MCF 10A (cell line): ENCODE results near the gene CORO2B. TPM values are rescaled to one million over a fixed set of nuclear protein-coding genes. Genes with fewer than 3 reads are reported as not detected.
A peak's percentile ranks its signal among the peaks of the same experiment; 100 is the strongest.

Experiments
- BruUV-seq: library from RNA; stranded (reverse); fragments of 400-500 nt; replicated peaks from 2 replicates; lab custom pipeline; 2021; lab: Mats Ljungman, UMichigan
- CTCF ChIA-PET: fragments of 300-600 bp; sonication (Branson Sonifier 250); formaldehyde crosslinking; extraction: SDS; loops from one replicate; lab custom pipeline; 2021; ENCODE audit warnings: antibody characterized with exemption, inconsistent platforms; lab: Yijun Ruan, JAX
- POLR2A ChIA-PET: fragments of 300-600, 350-650 bp; sonication (Branson Sonifier 250); formaldehyde crosslinking; extraction: SDS; loops from one replicate; lab custom pipeline; 2020; ENCODE audit warnings: antibody characterized with exemption, inconsistent platforms; lab: Yijun Ruan, JAX
- DNase-seq: peaks from one replicate; pipeline ENCODE4 v3.0.0-alpha.2; 2018; ENCODE audit not compliant: unreplicated experiment
- H3K27ac Mint-ChIP-seq: one replicate; pipeline ENCODE4 v1.8.0; 2022; ENCODE audit warnings: mild to moderate bottlenecking, low read depth, mixed read lengths; ENCODE audit not compliant: unreplicated experiment
- H3K27me3 Mint-ChIP-seq: one replicate; pipeline ENCODE4 v1.8.0; 2022; ENCODE audit warnings: mixed read lengths; ENCODE audit not compliant: insufficient read depth, unreplicated experiment
- H3K36me3 Mint-ChIP-seq: one replicate; pipeline ENCODE4 v1.8.0; 2022; ENCODE audit warnings: mild to moderate bottlenecking, moderate library complexity, mixed read lengths; ENCODE audit not compliant: insufficient read depth, unreplicated experiment
- H3K4me1 Mint-ChIP-seq: one replicate; pipeline ENCODE4 v1.8.0; 2022; ENCODE audit warnings: mixed read lengths; ENCODE audit not compliant: insufficient read depth, unreplicated experiment
- H3K4me3 Mint-ChIP-seq: one replicate; pipeline ENCODE4 v1.8.0; 2022; ENCODE audit warnings: mild to moderate bottlenecking, moderate library complexity, mixed read lengths; ENCODE audit not compliant: unreplicated experiment
- H3K9me3 Mint-ChIP-seq: one replicate; pipeline ENCODE4 v1.8.0; 2022; ENCODE audit warnings: mixed read lengths; ENCODE audit not compliant: unreplicated experiment
- intact Hi-C: fragments of 100-400 bp; cut with micrococcal nuclease; formaldehyde crosslinking; loops from 2 replicates; pipeline ENCODE4 v1.14.1; 2022
- total RNA-seq: library from RNA; stranded (reverse); gene quantifications from 2 replicates; pipeline ENCODE4 v1.2.3, GENCODE V29; 2022
- TF ChIP-seq, protein P1 (sequence below): fragments of 200-600 bp; IDR thresholded peaks from one replicate; pipeline ENCODE4 v1.8.0; 2022; ENCODE audit warnings: antibody characterized with exemption, mild to moderate bottlenecking; ENCODE audit not compliant: unreplicated experiment

The CORO2B gene
- total RNA-seq, 1 experiment from 2014 or later, result 0.79 TPM

DNA sequence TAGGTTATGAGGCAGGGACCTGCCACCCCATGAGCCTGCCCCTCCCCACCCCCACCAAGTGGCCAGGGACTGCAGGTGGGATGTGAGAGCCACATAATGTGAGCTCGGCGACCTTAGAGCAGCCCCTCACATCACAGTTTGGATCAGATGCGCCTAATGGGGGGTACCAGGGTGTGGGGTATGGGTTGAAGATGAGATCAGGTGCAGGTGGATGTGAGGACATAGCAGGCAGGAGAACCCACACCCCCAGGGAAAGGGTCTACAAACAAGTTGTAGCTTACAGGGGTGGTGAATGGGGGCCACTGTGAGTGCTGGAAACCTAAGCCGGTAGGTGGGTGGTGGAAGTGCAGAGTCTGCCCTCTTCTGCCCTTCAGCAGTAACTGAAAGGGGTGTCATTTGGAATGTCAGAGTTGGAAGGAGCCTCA, 94.0 kb downstream of the CORO2B start:
- Mint-ChIP-seq H3K36me3 (no peaks in the 10 kb centered on the region), H3K27ac (no peak overlapping the region), H3K4me1 (peaks cover 8% of the 10 kb centered on the region), H3K4me3 (no peak overlapping the region), H3K27me3 (no peaks in the 10 kb centered on the region), H3K9me3 (no peaks in the 10 kb centered on the region)
- no peak for DNase-seq
- POLR2A ChIA-PET, result no interaction called here
- CTCF ChIA-PET, result interaction anchor here (0.6 to 7.9 kb wide), 11 partner anchors 11 to 366 kb away, joined by 3 to 121 read pairs (median 10); no protein-coding TSS in a partner anchor
- no TSS peak for BruUV-seq
- intact Hi-C loops, result loop anchor here (5.0 kb wide), 3 partner anchors 95 to 420 kb away; partner anchors contain the start of gene CORO2B
- TF ChIP-seq, protein P1, sequence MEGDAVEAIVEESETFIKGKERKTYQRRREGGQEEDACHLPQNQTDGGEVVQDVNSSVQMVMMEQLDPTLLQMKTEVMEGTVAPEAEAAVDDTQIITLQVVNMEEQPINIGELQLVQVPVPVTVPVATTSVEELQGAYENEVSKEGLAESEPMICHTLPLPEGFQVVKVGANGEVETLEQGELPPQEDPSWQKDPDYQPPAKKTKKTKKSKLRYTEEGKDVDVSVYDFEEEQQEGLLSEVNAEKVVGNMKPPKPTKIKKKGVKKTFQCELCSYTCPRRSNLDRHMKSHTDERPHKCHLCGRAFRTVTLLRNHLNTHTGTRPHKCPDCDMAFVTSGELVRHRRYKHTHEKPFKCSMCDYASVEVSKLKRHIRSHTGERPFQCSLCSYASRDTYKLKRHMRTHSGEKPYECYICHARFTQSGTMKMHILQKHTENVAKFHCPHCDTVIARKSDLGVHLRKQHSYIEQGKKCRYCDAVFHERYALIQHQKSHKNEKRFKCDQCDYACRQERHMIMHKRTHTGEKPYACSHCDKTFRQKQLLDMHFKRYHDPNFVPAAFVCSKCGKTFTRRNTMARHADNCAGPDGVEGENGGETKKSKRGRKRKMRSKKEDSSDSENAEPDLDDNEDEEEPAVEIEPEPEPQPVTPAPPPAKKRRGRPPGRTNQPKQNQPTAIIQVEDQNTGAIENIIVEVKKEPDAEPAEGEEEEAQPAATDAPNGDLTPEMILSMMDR, result no peak

DNA sequence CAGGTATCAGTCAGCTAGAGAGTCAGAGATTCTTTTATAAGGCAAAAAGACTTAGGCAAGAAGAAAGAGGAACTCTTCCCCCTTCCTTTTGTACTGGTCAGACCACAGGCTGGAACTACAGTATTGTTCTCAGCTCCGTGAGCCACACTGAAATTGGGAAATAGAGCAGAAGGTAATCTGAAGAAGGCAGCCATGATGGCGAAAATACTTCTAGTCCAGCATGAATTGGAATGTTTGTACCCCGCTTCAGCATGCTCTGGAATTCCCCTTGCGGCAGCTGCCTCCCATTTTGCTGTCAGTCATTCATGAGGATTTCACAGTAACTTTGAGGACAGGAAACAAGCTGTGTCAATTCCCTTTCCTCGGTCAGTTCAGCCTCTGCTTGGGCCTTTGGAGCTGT, 96.2 kb downstream of the CORO2B start:
- intact Hi-C loops, result loop anchor here (1.0 to 5.0 kb wide), 6 partner anchors 98 to 423 kb away; partner anchors contain the start of gene CORO2B
- TF ChIP-seq, protein P1, result no peak
- DNase-seq, result no peak
- no peak overlapping the region for H3K4me3 Mint-ChIP-seq
- no peaks in the 10 kb centered on the region for H3K36me3 Mint-ChIP-seq
- no peak overlapping the region for H3K27ac Mint-ChIP-seq
- H3K4me1 Mint-ChIP-seq, result peaks cover 8% of the 10 kb centered on the region
- no peaks in the 10 kb centered on the region for H3K27me3 Mint-ChIP-seq
- ChIA-PET CTCF (interaction anchor here (0.7 to 7.9 kb wide), 29 partner anchors 9 to 367 kb away, joined by 3 to 121 read pairs (median 6); no protein-coding TSS in a partner anchor), POLR2A (interaction anchor here (0.6 to 1.4 kb wide), 2 partner anchors 115 to 186 kb away, joined by 3 to 4 read pairs; no protein-coding TSS in a partner anchor)
- no peaks in the 10 kb centered on the region for H3K9me3 Mint-ChIP-seq
- BruUV-seq, result no TSS peak

DNA sequence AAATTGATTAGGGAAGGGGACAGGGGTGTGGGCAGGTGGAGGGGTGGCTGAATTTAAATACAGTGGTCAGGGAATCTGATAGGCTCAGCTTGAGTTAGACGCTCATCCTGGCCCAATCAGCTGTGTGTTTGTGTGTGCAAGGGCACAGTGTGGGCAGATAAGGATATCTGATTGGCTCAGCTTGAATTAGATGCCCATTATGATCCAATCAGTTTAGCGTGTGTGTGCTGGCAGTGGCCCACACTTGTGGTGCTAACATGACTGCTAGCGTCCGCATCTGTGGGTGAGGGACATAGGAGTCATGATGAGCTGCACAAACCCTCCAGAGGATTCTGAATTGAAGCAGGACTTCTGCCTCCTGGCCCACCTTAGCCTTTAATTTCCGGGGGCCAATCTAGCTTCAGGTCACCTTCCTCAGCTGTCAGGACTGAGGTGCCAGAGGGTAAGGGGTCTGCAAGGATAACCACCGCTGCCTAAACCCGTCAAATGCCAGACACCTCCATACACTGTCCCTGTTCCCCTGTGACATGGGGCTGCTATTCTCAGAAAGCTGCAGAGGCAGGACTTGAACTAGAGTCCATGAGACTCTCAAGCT, 97.3 kb downstream of the CORO2B start:
- Mint-ChIP-seq H3K9me3 (no peaks in the 10 kb centered on the region), H3K4me1 (peaks cover 8% of the 10 kb centered on the region), H3K36me3 (no peaks in the 10 kb centered on the region), H3K4me3 (no peak overlapping the region), H3K27me3 (no peaks in the 10 kb centered on the region), H3K27ac (peak overlapping the region; percentile 64)
- CTCF ChIA-PET, result interaction anchor here (0.5 to 7.9 kb wide), 13 partner anchors 10 to 369 kb away, joined by 3 to 121 read pairs (median 5); no protein-coding TSS in a partner anchor
- TF ChIP-seq, protein P1, result no peak
- DNase-seq, result no peak
- intact Hi-C loops, result no loop called here
- BruUV-seq, result no TSS peak
- POLR2A ChIA-PET, result interaction anchor here (1.4 kb wide), 1 partner anchor 117 kb away, joined by 4 read pairs; no protein-coding TSS in a partner anchor

DNA sequence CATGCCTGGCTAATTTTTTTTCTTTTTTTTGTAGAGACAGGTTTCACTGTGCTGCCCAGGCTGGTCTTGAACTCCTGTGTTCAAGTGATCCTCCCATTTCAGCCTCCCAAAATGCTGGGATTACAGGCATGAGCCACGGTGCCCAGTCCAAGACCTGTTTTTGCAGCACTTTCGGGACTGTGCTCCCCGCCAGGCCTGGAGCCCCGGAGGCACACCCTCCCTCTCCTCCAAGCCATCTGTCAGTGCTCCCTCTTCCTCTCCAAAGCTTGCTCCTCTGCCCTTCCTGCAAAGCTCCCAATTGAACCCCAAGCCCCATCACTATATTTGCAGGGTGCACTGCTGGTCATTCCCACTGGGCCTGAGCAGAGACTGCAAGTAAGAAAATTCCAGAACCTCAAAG, 98.1 kb downstream of the CORO2B start:
- no peaks in the 10 kb centered on the region for H3K36me3 Mint-ChIP-seq
- no peak overlapping the region for H3K4me3 Mint-ChIP-seq
- no peak for DNase-seq
- no peaks in the 10 kb centered on the region for H3K27me3 Mint-ChIP-seq
- H3K9me3 Mint-ChIP-seq, result no peaks in the 10 kb centered on the region
- intact Hi-C loops, result no loop called here
- peaks cover 8% of the 10 kb centered on the region for H3K4me1 Mint-ChIP-seq
- no TSS peak for BruUV-seq
- CTCF ChIA-PET, result interaction anchor here (0.6 to 7.9 kb wide), 8 partner anchors 11 to 382 kb away, joined by 3 to 121 read pairs (median 4); no protein-coding TSS in a partner anchor
- POLR2A ChIA-PET, result no interaction called here
- TF ChIP-seq, protein P1, result no peak
- H3K27ac Mint-ChIP-seq, result no peak overlapping the region
